GM18517 (cell line): ENCODE results near the gene METAP1.
"Not testable (repeated sequence)": the region's sequence is repeated elsewhere in the genome, so short reads cannot be mapped to it uniquely, and the experiment has no call there.

Experiments used
- ATAC-seq: cut with Tn5 transposase; IDR thresholded peaks from one replicate; pipeline ENCODE4 v1.9.1; 2021; ENCODE audit warnings: mild to moderate bottlenecking, moderate library complexity; ENCODE audit not compliant: unreplicated experiment

METAP1 gene

DNA sequence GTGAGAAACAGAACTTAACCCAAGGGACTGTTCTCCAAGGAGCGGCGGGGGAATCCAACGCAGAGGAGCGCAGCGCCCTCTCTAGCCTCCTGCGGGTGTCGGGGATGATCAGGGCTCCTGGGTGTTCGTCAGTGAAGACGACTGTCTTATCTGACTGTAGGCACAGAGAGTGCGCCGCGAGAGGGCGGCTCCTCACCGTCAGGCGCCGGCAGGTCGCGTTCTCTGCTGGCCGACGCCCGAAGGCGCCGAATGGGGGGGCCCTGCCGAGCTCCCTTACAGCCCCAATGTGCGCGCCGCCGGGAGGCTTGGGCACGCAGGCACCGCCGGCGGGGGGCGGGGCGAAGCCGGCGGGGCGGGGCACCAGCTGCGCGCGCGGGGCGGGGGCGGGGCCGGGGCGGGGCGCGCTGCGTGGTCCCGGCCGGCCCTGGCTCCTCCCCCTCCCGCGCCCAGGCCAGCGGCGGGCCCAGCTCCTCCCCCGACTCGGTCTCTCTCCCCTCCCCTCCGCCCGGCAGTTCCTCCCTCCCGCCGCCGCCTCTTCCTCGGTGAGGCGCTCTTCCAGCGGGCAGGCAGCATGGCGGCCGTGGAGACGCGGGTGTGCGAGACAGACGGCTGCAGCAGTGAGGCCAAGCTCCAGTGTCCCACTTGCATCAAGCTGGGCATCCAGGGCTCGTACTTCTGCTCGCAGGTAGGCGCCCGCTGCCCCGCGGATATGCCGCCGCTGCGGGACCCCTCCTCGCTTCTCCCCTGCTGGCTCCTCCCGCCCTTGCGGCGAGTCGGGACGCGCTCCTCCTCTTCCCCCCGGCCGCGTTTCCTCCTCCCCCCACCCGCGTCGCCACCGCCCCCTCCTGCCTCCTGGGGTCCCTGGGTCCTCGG, at the start of gene METAP1:
TSS of gene METAP1 (plus strand) at position 539 of the 873 bp plus-strand sequence. CDS start at position 572, 33 bp downstream.
- peak; percentile 91 for ATAC-seq

DNA sequence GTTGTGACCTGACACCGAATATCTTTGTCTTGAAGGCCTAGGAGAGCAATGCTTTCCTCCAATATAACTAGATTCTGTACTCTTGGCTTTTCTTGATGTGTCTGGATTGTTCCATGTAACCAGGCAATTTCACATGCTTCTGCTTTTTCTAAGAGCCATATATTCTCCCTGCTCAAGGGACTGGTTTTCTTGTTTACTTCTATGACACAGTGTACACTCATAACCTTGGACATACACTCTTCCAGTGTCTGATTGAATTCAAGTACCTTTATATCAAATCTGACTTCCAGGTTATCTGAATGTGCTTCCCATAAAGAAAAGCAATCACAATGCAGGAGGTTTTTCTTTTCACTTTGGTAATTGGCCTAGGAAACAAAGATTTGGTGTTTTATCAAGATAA, 49.2 kb upstream of the METAP1 start:
- ATAC-seq = no peak

DNA sequence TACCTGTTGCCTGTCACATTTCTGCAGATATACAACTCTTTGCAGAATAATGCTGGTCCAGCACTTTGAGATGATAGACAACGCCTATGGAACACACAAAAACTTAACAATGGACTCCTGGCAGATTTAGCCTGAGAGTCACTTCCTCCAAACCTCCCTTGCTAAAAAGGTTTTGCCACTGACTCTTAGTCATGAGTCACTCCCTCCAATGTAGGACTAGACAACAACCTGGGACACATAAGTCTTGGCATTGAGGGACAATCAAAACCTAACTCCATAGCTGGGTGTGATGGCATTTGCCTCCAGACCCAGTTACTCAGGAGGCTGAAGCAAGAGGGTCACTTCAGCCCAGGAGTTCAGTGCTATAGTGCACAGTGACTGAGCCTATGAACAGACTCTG, 44.6 kb upstream of the METAP1 start:
- no peak for ATAC-seq

DNA sequence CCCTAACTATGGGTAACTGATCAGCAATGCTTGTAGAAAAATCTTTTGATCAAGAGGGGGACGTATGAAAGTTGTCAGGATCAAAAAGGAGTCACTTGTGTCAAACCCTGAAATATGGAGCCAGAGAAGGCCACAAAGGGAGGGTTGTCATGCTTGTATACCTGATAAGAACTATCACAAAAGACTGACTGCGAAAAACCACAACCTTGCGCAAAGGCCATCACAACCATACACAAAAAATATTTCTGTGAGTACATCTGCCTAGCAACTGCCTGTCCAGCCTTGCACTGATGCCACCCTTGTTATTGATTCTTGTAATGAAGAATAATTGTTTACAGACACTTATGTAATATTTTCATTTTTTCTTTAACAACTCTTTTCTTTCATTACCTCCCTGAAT, 43.8 kb upstream of the METAP1 start:
- ATAC-seq = no peak

DNA sequence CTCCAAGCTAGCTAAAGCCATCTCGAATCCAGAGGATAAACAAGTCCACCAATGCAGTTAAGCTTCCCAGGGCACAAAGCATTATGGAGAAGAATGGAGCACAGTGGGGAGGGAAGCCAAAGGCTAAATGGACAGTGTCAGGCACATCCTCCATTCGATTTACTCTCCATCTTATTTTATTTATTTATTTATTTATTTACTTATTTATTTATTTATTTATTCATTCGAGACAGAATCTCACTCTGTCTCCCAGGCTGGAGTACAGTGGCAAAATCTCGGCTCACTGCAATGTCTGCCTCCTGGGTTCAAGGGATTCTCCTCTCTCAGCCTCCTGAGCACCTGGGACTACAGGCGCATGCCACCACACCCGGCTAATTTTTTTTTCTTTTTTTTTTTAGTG, 40.3 kb upstream of the METAP1 start:
- no peak for ATAC-seq

DNA sequence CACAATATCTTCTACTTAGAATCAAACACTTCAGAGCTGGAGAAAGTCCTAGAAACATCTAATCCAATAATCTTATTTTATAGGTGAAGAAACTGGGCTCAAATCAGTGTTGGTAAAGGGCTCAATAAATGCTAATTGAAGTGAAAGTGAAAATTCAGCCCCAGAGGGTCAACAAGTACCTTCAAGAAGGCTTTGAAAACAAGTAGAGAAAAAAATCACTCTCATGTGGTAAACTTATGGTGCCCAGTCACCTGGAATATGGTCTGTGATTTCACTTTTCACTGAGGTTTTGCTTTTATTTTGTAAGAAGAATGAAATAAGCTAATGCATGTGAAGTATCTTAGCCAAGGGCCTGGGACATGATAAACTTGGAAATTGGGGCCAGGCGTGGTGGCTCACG, 37.5 kb upstream of the METAP1 start:
- ATAC-seq = no peak

DNA sequence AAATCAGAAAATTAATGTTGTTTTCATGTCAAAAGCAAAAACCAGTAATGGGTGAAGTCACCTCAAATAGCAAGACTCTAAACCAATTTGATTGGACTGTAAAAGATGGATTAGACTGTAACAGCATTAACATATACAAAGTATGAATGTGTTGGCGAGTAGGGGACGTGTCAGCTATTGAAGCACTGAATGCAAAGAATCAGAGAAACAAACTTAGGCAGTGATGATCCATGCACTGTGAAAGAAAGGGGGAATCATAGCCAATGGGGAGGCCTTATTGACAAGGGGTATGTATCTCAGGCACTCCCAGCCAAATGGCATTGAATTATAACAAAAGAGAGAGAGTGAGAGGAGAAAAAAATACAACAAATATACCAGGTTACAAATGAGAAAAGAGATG, 36.1 kb upstream of the METAP1 start:
- ATAC-seq = no peak

DNA sequence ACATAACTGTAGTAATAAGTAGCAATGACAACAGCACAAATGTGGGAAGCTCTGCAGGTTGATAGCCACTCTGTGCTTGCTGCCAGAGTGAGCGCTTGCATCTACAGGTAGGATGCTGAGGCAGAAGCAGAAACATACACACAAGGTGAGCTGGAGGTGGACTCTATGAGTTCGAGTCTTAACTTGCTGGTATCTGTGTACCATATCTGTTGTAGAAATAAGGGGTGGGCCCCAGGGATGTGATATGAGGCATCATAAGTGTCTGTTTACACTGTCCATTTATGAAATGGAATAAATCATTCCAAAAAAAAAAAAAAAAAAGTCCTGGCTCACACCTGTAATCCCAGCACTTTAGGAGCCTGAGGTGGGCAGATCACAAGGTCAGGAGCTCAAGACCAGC, 33.8 kb upstream of the METAP1 start:
- no peak for ATAC-seq

DNA sequence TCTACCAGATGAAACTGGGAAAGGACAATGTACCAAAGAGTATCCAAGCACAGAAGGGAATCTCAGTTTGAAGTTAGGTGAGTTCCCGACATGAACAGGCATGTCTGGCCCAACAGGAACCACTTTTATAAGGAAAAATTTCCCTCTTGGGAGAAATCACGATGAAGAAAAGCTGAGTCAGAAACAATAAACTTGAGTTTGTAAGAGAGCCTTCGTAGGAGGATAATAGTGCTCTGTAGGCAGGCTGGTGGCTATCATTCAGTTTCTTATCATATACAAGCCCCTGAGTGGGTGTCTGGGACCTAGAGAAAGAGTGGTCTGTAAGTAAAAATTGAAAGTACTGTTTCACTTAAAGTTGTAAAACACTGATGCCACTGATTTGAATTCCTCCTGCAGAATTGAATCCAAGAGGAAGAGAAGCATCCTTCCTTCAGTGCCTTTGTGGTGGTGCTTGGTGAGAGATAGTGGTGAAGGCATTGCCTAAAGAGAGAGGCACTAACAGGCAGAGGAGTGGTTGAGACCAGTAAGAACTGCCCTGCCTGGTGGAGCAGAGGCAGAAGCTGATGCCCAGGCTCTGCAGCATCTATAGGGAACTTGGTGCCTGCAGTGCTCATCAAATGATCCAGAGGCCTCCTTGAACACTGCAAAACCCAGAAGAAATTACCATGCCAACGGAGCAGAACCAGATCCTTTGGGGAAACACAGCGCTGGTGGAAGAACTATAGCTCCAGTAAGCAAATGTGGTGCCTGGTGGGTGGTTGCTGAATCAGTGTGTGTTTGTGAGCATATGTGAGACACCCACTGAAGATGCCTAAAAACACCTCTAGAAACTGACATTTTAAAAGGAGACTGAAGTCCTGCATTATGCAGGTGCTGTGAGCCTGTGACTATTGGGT, 31.7 kb upstream of the METAP1 start:
- ATAC-seq = no peak

DNA sequence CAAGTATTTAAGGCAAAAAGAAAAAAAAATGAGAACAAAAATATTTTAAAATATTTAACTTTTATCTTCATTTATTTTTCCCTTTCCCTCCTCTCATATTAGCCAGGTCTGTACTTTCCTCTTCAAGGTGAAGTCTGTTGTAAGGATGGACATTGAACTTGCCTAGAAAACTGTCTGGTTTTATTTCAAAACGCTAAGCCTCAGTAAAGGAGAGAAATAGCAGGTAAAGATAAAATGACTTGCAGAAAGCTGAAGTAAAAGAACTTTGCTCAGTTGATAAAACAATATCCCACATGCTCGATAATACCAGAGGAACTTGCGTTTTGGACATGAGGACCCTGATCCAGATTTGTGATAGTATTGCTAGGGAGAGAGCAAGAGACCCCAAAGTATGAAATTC, 28.6 kb upstream of the METAP1 start:
- ATAC-seq = no peak

DNA sequence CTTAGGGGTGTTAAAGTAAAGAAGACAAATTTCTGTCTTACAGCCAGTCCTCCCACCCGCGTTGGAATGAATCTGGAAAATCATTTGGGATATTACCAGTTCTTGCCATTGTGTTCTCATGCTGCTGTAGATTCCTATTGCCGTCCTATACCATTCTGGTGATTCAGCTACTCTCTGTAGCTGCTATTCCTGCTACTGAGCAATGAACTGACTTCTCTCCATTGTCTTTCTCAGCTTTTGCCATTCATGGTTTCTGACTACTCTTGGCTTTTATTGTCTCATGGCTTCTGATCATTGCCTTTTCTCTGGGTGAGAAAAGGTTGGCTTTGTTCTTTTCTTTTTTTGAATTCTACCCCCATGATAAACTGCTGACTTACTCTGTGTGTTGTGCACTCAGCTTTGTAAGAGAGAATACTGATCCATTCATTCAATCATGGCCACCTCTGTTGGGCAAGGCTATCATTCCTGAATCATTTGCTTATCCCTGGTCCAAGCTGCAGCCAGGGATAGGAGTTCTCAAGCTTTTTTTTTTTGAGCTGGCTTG, 27.7 kb upstream of the METAP1 start:
- no peak for ATAC-seq

DNA sequence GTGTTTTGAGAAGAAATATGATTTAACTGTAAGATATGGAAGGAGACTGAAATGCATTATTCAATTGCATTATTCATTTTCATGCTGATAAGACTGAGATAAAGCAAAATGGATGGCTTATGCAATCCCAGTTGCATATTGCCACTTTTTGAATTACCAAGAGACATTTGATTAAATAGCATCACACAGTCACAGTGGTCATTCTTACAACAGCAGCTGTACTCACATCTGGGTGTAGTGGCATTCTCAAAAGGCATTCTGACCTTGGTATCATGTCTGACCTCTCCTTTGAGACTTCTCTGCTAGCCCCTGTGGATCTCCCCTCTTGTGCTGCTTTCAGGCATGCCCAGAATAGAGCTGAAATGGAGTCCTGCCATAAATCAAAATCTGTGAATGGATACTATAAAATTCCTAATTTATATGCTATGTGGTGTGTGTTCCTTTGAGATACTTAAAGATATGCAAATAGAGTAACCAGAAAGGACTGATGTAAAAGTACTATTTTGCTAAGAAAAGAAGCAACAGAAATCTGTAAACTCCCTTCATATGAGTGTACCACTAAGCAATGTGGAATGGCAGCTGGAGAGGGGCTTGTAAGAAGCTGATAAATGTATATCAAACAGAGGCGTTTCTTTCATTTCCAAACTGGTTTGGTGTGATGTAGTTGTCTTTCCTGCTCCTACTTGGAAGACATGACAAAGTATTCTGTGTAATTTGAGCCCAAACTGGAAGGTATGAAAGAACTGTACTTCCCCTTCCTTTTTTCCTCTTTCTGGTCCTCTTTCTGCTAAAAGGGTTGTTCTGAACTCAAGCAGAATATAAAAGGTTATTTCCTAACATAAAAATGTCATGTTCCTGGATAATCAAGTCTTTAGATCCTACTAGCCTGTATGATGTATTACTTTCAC, 25.4 kb upstream of the METAP1 start:
- no peak for ATAC-seq

DNA sequence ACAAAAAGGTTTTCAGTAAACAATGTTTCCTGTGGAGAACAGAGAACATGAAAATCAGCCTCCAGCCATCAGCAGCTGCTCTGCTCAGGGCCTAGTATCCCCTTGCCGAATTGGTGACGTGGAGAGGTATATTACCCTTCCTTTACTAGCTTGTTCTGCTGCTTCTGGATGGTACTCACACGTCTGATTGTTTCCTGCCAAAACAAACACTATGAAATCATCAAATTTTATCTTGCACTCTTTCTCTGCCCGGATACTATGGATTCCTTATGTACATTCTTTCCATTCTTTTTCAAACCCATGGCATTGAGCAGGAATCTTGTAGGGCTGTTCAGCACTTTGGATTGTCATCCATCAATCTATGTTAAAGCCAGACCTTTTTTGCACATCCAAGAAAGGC, 18.8 kb upstream of the METAP1 start:
- ATAC-seq = no peak

DNA sequence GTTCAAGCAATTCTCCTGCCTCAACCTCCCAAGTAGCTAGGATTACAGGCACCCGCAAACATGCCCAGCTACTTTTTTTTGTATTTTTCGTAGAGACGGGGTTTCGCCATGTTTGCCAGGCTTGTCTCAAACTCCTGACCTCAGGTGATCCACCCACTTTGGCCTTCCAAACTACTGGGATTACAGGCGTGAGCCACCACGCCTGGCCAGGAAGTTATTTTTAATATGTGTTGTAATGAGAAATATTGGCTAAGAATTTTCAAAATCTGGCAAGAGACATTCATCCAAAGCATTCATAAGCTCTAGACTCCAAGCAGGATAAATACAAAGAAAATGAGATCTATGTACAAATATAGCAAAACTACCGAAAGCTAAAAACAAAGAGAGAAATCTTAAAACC, 18.0 kb upstream of the METAP1 start:
- ATAC-seq = no peak

DNA sequence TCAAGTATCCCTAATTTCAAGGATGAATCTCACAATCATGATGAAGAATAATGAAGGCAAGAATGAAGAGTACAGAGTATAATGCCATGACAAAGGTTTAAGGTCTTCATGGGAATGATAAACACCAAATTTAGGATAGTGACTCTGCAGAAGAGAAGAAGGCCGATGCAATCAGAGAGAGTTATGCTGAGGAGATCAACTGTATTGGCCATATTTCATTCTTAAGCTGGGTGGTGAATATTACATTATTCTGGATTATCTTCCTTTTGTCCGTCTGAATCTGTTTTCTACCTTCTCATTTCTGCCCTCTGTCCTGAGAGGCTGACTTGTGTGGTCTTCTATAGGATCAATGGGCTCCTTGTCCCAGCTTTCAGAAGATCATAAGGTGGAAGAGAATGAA, 7.8 kb upstream of the METAP1 start:
- ATAC-seq = no peak

DNA sequence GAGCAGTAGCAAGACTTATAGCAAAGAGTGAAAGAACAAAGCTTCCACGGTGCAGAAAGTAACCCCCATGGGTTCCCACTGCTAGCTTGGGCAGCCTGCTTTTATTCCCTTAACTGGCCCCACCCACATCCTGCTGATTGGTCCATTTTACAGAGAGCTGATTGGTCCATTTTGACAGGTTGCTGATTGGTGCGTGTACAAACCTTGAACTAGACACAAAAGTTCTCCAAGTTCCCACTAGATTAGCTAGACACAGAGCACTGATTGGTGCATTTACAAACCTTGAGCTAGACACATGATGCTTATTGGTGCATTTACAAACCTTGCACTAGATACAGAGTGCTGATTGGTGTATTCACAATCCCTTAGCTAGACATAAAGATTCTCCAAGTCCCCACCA, 2.7 kb upstream of the METAP1 start:
- not testable (repeated sequence) for ATAC-seq

DNA sequence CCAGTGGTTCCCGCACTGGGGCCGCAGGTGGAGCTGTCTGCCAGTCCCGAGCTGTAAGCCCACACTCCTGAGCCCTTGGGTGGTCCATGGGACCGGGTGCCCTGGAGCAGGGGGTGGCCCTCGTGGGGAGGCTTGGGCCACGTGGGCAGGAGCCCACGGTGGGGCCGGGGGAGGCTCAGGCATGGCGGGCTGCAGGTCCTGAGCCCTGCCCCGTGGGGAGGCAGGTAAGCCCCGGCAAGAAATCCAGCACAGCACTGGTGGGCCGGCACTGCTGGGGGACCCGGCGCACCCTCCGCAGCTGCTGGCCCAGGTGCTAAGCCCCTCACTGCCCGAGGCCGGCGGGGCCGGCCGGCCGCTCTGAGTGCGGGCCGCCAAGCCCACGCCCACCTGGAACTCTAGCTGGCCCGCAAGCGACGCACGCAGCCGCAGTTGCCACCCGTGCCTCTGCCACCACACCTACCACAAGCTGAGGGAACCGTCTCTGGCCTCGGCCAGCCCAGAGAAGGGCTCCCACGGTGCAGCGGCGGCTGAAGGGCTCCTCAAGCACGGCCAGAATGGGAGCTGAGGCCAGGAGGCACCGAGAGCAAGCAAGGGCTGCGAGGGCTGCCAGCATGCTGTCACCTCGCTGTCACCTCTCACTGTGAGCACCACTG, 2.0 kb upstream of the METAP1 start:
- no peak for ATAC-seq

DNA sequence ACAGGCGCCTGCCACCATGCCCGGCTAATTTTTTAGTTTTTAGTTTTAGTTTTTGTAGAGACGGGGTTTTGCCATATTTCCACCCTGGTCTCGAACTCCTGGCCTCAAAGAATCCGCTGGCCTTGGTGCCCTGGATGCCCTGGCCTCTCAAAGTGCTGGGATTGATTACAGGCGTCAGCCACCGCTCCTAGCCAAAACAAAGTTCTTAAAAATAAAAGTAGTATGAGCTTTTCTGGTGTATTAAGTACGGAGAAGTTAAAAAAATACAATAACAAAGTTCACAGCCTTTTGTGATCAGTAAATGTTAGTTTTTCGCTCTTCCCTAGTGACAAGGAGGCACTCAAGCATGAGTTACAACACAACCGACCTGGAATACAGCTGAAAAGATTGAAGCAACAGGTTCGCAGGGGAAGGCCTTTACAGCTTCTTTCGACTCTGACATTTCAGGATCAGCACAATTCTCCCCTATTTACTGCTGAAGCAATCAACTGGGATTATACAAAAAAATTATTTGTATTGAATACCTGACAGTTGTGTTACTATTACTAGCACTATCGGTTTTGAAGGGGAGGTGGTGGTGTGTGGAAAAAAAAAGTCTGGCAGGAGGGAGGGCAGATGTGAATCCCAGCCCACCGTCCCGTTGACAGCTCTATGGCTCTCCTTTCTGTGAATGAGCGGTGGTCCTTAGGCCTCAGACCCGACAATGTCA, 893 bp upstream of the METAP1 start:
- ATAC-seq = no peak

DNA sequence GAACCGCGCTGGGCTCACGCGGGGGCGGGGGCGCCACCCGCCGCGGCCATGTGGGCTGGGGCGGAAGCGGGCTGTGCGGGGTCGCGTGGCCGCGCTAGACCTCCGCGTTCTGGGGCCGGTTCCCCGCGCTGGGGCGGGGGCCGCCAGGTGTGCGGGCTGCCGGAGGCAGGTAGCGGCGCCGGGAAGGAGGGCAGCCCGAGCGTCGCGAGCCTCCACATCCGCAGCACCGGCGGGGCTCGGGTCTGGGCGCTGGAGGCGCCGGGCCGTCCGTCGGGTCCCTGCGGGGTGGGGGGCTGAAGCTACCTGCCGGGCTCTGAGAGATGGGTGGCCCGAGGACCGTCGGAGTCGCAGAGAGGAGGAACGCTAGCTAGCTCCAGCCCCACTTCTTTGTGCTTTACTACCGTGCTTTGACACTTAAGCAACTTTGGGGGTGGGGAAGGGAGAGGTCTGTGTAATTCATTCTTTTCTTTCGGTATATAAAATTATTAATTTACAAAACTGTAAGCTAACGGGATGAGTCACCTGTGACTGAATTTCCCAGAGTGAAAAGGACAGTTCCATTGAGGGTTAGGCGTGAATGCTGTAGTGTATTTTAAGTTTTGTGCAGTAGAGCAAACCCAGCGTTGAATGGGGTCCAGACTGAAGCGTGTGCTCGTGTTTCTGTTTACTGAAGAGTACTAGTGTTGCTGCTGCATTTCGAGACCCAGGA, 689 bp downstream of the METAP1 start:
- ATAC-seq = peak; percentile 19
